Endothelial cell of umbilical vein (primary cell): ENCODE measurements around the gene SLC16A5. TPM values are rescaled to one million over a fixed set of nuclear protein-coding genes. Genes with fewer than 3 reads are reported as not detected.

ENCODE experiments used
- BruUV-seq: library from RNA; stranded (reverse); fragments of 400-500 nt; replicated peaks from 2 replicates; lab custom pipeline; 2021; lab: Mats Ljungman, UMichigan
- CTCF ChIA-PET: fragments of 300-600, 350-600 bp; sonication (Branson Sonifier 250); formaldehyde crosslinking; loops from one replicate; lab custom pipeline; 2021; ENCODE audit warnings: antibody characterized with exemption, inconsistent platforms; lab: Charles Lee
- POLR2A ChIA-PET: fragments of 300-600, 350-600 bp; sonication (Branson Sonifier 250); formaldehyde crosslinking; loops from one replicate; lab custom pipeline; 2021; ENCODE audit warnings: antibody characterized with exemption, inconsistent platforms; lab: Charles Lee
- DNase-seq: peaks from one replicate; pipeline ENCODE4 v3.0.0-alpha.2; 2011; ENCODE audit warnings: low read depth, low spot score
- FAIRE-seq: peaks from 2 replicates; lab custom pipeline; 2011; peaks lifted over from hg19 to GRCh38; lab: Jason Lieb, UNC
- H2AFZ ChIP-seq: 2 replicates; pipeline ENCODE4 v1.6.0; 2012; ENCODE audit warnings: low read depth, low read length, control low read depth, inconsistent platforms
- H3K27ac ChIP-seq: 2 replicates; pipeline ENCODE4 v1.5.1; 2011; ENCODE audit warnings: low read depth, mild to moderate bottlenecking, control low read depth, low read length, moderate library complexity; ENCODE audit not compliant: insufficient read depth
- H3K27me3 ChIP-seq, 2 experiments: 2 replicates each; pipeline versions ENCODE4 v1.6.0 to v1.6.1; 2011; ENCODE audit warnings: low read length in 2 of 2, mixed read lengths in 1 of 2; ENCODE audit not compliant: control insufficient read depth in 2 of 2, insufficient read depth in 2 of 2
- H3K36me3 ChIP-seq, 2 experiments: 2 replicates in 1 of 2; 3 replicates in 1 of 2; pipeline ENCODE4 v1.5.1; 2011; ENCODE audit warnings: low read length in 2 of 2, mild to moderate bottlenecking in 1 of 2, moderate library complexity in 1 of 2; ENCODE audit not compliant: control insufficient read depth in 2 of 2, insufficient read depth in 2 of 2; ENCODE audit errors: extremely low read depth in 1 of 2
- H3K4me1 ChIP-seq: 3 replicates; pipeline ENCODE4 v1.5.1; 2011; ENCODE audit warnings: mild to moderate bottlenecking, low read length; ENCODE audit not compliant: control insufficient read depth, insufficient read depth; ENCODE audit errors: extremely low read depth
- H3K4me2 ChIP-seq: 2 replicates; pipeline ENCODE4 v1.6.1; 2011; ENCODE audit warnings: low read length, control low read depth, mixed read lengths; ENCODE audit not compliant: insufficient read depth
- H3K4me3 ChIP-seq, 3 experiments: fragments of 200-600 bp in 1 of 3; sonication (generic), shearing (Covaris generic) in 1 of 3; replicated peaks in 1 of 3; 2 replicates each; pipeline ENCODE4 v1.5.1; 2011 to 2016; ENCODE audit warnings: control low read depth in 3 of 3, low read length in 3 of 3, mild to moderate bottlenecking in 2 of 3, inconsistent platforms in 1 of 3, low read depth in 1 of 3, moderate library complexity in 1 of 3; ENCODE audit not compliant: insufficient read depth in 1 of 3
- H3K79me2 ChIP-seq: 2 replicates; pipeline ENCODE4 v1.6.0; 2012; ENCODE audit warnings: low read length, inconsistent platforms; ENCODE audit not compliant: control insufficient read depth, insufficient read depth
- H3K9ac ChIP-seq: replicated peaks from 2 replicates; pipeline ENCODE3; 2011; ENCODE audit warnings: low read length, control low read depth; ENCODE audit not compliant: insufficient read depth; ENCODE audit errors: extremely low read depth
- H3K9me1 ChIP-seq: replicated peaks from 3 replicates; pipeline ENCODE4 v1.6.0; 2011; ENCODE audit warnings: mild to moderate bottlenecking, low read length; ENCODE audit not compliant: control insufficient read depth, insufficient read depth; ENCODE audit errors: extremely low read depth
- H3K9me3 ChIP-seq: replicated peaks from 2 replicates; pipeline ENCODE4 v1.5.1; 2012; ENCODE audit warnings: low read length, inconsistent platforms; ENCODE audit not compliant: control insufficient read depth, insufficient read depth
- H4K20me1 ChIP-seq: replicated peaks from 2 replicates; pipeline ENCODE3; 2011; ENCODE audit warnings: mild to moderate bottlenecking, low read length; ENCODE audit not compliant: control insufficient read depth, insufficient read depth; ENCODE audit errors: extremely low read depth
- EZH2 ChIP-seq: IDR thresholded peaks from 2 replicates; pipeline ENCODE4 v1.6.1; 2012; ENCODE audit warnings: borderline replicate concordance, low read depth, mild to moderate bottlenecking, moderate library complexity, low read length, inconsistent platforms; ENCODE audit not compliant: severe bottlenecking
- FOS ChIP-seq: IDR thresholded peaks from 2 replicates; pipeline ENCODE4 v1.6.1; 2011; ENCODE audit warnings: mild to moderate bottlenecking, low read length, moderate library complexity, borderline replicate concordance; ENCODE audit not compliant: insufficient read depth
- GATA2 ChIP-seq: IDR thresholded peaks from 2 replicates; pipeline ENCODE4 v1.7.0; 2011; ENCODE audit warnings: low read depth, mild to moderate bottlenecking, moderate library complexity, mixed read lengths, low read length; ENCODE audit not compliant: insufficient read length, insufficient read depth
- JUN ChIP-seq: IDR thresholded peaks from 2 replicates; pipeline ENCODE4 v1.6.1; 2011; ENCODE audit warnings: borderline replicate concordance, low read depth; ENCODE audit not compliant: insufficient read length, insufficient read depth
- MYC ChIP-seq: IDR thresholded peaks from one replicate; pipeline ENCODE4 v1.6.1; 2011; ENCODE audit warnings: mild to moderate bottlenecking, low read depth, low read length
- POLR2A ChIP-seq: IDR thresholded peaks from 2 replicates; pipeline ENCODE4 v1.6.1; 2012; ENCODE audit warnings: low read depth, mild to moderate bottlenecking, control low read depth, low read length
- POLR2AphosphoS5 ChIP-seq: IDR thresholded peaks from 2 replicates; pipeline ENCODE4 v1.6.1; 2012; ENCODE audit warnings: low read depth, mild to moderate bottlenecking, control low read depth, low read length, moderate library complexity; ENCODE audit not compliant: insufficient read depth
- dilution Hi-C: fragments of 300-500 bp; cut with MboI; formaldehyde crosslinking; loops from one replicate; pipeline ENCODE4 v1.15.0; 2019; ENCODE audit warnings: low sequenced_read_pairs; ENCODE audit not compliant: extremely low pct_ligation_motif_present
- intact Hi-C: fragments of 100-400 bp; cut with micrococcal nuclease; formaldehyde crosslinking; loops from one replicate; pipeline ENCODE4 v1.10.0; 2022
- polyA plus RNA-seq, 4 experiments: library from polyadenylated mRNA; depleted of rRNA in 3 of 4; stranded (reverse) in 3 of 4; unstranded in 1 of 4; fragments of >200 nt; gene quantifications; 2 replicates each; pipeline versions ENCODE4 v1.2.1 to v1.2.3, GENCODE V29; 2011 to 2012; ENCODE audit warnings: missing spikeins in 1 of 4
- total RNA-seq: library from RNA; stranded (reverse); gene quantifications from 2 replicates; pipeline ENCODE4 v1.2.3, GENCODE V29; 2021
- TF ChIP-seq, protein P1 (sequence below): IDR thresholded peaks from 2 replicates; pipeline ENCODE4 v1.6.1; 2011; ENCODE audit not compliant: insufficient read depth, insufficient read length
- TF ChIP-seq, protein P2 (sequence below), 2 donors: IDR thresholded peaks; 1 replicate in 1 of 2; 2 replicates in 1 of 2; pipeline ENCODE4 v1.5.1; 2011; ENCODE audit warnings: low read length in 2 of 2, mild to moderate bottlenecking in 2 of 2, moderate library complexity in 2 of 2, control low read depth in 1 of 2, inconsistent platforms in 1 of 2, low read depth in 1 of 2; ENCODE audit not compliant: insufficient read depth in 1 of 2; ENCODE audit errors: extremely low read depth in 1 of 2

Gene SLC16A5
- total and polyA plus RNA-seq, 2 donors (not counting 3 experiments of a cell fraction or from before 2014, with no cell fraction given), result 16.4 to 23.3 TPM

DNA sequence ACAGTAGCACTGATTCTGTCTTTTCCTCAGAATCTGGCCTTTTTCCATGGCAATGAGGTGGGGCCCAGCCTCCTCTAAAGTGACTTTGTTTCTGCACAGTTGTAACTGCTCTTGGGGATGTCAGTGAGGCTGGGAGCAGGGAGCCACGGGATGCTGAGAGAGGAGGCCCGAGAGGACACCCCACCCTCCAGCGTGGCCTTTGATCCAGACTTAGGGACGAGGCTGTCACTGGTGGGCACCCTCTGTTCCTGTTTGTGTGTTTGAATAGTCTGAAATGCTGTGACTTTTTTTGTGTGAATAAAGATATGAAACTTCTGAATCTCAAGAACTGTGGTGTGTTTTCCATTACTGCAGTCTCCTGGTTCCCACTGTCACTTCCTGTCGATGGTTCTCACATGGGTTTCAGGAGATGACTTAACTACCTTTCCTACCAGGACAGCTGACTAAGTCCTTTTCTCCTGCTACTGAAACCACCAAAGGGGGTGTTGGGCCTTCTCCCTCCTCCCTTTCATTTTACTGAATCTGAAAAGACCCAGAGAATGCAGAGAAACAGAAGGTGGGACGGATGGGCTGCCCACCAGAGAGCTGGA, 22.1 kb upstream of the SLC16A5 start:
- FAIRE-seq, result peak; percentile 68
- CTCF ChIA-PET, result interaction anchor here (1.1 to 1.8 kb wide), 3 partner anchors 10 to 136 kb away, joined by 3 to 5 read pairs (median 4); no protein-coding TSS in a partner anchor
- dilution Hi-C loops, result no loop called here

More for the DNA sequence above, 22.1 kb upstream of the SLC16A5 start:
- no peaks in the 10 kb centered on the region for H4K20me1 ChIP-seq
- peak overlapping the region; percentile 12 for H3K9ac ChIP-seq
- DNase-seq, result peak; percentile 46
- H2AFZ ChIP-seq, result no peak overlapping the region
- H3K4me2 ChIP-seq, result no peak overlapping the region
- H3K4me1 ChIP-seq, result peaks cover 6% of the 10 kb centered on the region
- no peaks in the 10 kb centered on the region for H3K27me3 ChIP-seq
- H3K9me3 ChIP-seq, result no peaks in the 10 kb centered on the region
- peaks cover 8 to 23% of the 10 kb centered on the region in 2 experiments for H3K36me3 ChIP-seq
- intact Hi-C loops, result no loop called here
- POLR2A ChIA-PET, result no interaction called here
- no peak overlapping the region for H3K4me3 ChIP-seq
- no TSS peak for BruUV-seq
- H3K27ac ChIP-seq, result peak overlapping the region; percentile 33
- no peaks in the 10 kb centered on the region for H3K9me1 ChIP-seq
- TF ChIP-seq GATA2 (no peak), MYC (no peak), EZH2 (no peak), POLR2A (no peak), FOS (no peak), JUN (no peak), POLR2AphosphoS5 (no peak)
- TF ChIP-seq, protein P1, sequence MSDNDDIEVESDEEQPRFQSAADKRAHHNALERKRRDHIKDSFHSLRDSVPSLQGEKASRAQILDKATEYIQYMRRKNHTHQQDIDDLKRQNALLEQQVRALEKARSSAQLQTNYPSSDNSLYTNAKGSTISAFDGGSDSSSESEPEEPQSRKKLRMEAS, result no peak
- TF ChIP-seq, protein P2, sequence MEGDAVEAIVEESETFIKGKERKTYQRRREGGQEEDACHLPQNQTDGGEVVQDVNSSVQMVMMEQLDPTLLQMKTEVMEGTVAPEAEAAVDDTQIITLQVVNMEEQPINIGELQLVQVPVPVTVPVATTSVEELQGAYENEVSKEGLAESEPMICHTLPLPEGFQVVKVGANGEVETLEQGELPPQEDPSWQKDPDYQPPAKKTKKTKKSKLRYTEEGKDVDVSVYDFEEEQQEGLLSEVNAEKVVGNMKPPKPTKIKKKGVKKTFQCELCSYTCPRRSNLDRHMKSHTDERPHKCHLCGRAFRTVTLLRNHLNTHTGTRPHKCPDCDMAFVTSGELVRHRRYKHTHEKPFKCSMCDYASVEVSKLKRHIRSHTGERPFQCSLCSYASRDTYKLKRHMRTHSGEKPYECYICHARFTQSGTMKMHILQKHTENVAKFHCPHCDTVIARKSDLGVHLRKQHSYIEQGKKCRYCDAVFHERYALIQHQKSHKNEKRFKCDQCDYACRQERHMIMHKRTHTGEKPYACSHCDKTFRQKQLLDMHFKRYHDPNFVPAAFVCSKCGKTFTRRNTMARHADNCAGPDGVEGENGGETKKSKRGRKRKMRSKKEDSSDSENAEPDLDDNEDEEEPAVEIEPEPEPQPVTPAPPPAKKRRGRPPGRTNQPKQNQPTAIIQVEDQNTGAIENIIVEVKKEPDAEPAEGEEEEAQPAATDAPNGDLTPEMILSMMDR (IDR thresholded peaks at IDR 0.05; ENCODE audit: extremely low read depth in 1 of 2, insufficient read depth in 1 of 2, low read depth in 1 of 2, low read length in 2 of 2), result no peak
- no peaks in the 10 kb centered on the region for H3K79me2 ChIP-seq
